Stimulated activated effector memory CD8-positive, alpha-beta T cell treated with anti-CD3 and anti-CD28 coated beads, Interleukin-12 subunit alpha, Interleukin-12 subunit beta, amount 100 ng/mL, for 72 hours (primary cell): ENCODE measurements around the gene TTLL7.

Source experiments
- ATAC-seq: fragments of 150-1000 bp; cut with Tn5 transposase; 2 replicates; pipeline ENCODE4 v1.10.0; 2021
- DNase-seq, 2 donors: peaks; one replicate each; pipeline ENCODE4 v3.0.0; 2021 to 2022; ENCODE audit warnings: low spot score in 2 of 2
- H3K27ac Mint-ChIP-seq: one replicate; pipeline ENCODE4 v1.8.0; 2022; ENCODE audit warnings: mild to moderate bottlenecking, mixed read lengths
- H3K36me3 Mint-ChIP-seq: one replicate; pipeline ENCODE4 v1.8.0; 2022; ENCODE audit warnings: mild to moderate bottlenecking, mixed read lengths
- H3K4me1 Mint-ChIP-seq: one replicate; pipeline ENCODE4 v1.8.0; 2022; ENCODE audit warnings: mixed read lengths
- H3K4me3 Mint-ChIP-seq: one replicate; pipeline ENCODE4 v1.8.0; 2022; ENCODE audit warnings: mild to moderate bottlenecking, mixed read lengths
- H3K9me3 Mint-ChIP-seq: one replicate; pipeline ENCODE4 v1.8.0; 2022; ENCODE audit warnings: mixed read lengths

TTLL7 gene

DNA sequence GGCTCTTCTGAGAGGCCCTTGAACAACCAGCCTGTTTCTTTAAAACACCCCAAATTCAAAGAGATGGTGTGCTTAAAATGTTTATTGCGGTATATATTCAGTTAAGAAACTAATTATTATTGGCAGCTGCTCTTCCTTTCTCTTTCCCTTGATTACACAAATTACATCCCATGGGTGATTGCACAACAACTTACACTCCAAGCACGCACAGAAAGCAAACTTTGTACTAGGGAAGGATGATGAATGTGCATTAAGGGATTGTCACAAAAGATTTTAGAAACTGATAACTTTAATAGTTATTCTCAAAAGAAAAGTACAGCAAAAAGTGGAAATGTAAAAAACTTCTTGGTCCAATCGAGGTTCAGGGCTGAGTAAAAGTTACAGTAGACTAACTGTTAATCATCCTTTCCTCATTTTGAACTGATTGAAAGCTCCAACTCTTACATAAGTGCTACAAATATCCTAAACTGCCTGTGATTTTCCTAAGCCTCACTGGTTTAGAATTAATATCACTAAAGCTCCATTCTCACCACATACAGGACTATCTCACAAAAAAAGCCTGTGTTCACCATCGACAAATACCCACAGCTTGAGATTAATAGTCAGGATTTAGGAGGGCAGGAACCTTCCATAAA, 153.4 kb downstream of the TTLL7 start:
- Mint-ChIP-seq H3K27ac (no peak overlapping the region), H3K36me3 (no peaks in the 10 kb centered on the region), H3K4me1 (no peaks in the 10 kb centered on the region), H3K9me3 (no peaks in the 10 kb centered on the region), H3K4me3 (no peak overlapping the region)
- DNase-seq (no peak), ATAC-seq (no peak)

DNA sequence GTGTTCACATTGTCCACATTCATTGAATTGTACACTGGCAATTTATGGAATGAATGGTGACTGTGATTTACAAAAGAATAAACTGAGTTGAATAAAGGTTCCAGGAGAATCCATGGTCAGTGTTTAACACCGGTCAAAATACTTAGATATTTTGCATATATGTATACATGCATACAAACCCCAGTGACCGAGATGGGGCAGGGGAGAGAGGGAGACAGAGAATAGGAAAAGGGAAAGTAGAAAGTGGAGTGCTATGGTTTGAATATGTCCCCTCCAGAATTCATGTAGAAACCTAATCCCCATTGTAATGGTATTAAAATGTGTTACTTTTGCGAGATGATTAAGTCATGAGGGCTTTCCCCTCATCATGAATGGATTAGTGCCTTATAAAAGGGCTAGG, 154.4 kb downstream of the TTLL7 start:
- no peak overlapping the region for H3K27ac Mint-ChIP-seq
- no peaks in the 10 kb centered on the region for H3K9me3 Mint-ChIP-seq
- H3K4me3 Mint-ChIP-seq = no peak overlapping the region

DNA sequence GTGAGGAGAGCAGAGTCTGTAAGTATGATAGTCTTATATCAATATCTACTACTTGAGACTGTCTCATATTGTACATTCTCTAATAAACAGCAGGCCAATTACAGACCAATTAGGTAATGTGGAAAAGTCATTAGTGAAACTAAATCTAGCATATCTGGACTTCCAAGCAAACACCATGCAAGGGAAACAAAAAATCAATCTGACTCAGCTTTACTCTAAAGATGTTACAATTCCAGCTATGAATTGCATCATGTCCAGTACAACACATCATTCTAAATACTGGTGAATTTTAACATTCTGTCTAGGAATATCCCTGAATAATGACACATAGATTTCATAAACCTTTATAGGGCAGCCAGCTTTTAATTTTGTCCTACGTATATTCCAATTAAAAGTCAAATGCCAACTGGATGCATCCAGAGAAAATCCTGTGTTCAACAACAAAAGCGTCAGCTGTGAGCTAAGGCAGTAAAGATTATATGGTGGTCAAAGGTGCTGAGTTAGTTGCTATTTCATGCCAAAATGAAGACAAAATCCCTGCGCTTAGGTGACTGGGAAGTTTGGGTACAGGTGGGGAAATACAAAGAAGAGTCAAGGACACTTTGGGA, 159.3 kb downstream of the TTLL7 start:
- H3K27ac Mint-ChIP-seq = no peak overlapping the region
- H3K4me1 Mint-ChIP-seq = no peaks in the 10 kb centered on the region
- no peak for ATAC-seq
- H3K4me3 Mint-ChIP-seq = no peak overlapping the region
- H3K9me3 Mint-ChIP-seq = no peaks in the 10 kb centered on the region
- no peaks in the 10 kb centered on the region for H3K36me3 Mint-ChIP-seq
- no peak for DNase-seq

More for the DNA sequence above, 154.4 kb downstream of the TTLL7 start:
- no peak for ATAC-seq
- no peaks in the 10 kb centered on the region for H3K4me1 Mint-ChIP-seq
- no peak for DNase-seq
- no peaks in the 10 kb centered on the region for H3K36me3 Mint-ChIP-seq

DNA sequence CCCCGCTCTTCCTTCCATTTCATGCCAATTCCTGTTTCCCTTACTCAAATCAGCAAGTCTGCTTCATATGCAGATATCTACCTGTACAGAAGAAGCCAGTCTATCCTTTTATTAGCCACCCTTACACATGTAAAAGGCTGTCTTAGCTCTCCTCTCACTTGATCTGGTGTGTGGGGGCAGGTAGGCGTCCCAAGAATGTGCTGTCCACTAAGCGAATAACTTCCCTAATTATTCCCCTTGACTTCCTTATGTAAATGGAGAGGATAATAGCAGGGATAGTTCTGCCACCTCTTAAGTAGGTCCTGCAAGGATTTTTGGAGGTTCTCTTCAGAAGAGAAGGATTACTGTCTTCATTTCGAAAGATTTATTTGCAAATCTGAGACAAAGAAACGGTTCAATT, 160.4 kb downstream of the TTLL7 start:
- Mint-ChIP-seq H3K27ac (no peak overlapping the region), H3K9me3 (no peaks in the 10 kb centered on the region), H3K4me1 (no peaks in the 10 kb centered on the region), H3K4me3 (no peak overlapping the region), H3K36me3 (no peaks in the 10 kb centered on the region)
- no peak for DNase-seq
- no peak for ATAC-seq

DNA sequence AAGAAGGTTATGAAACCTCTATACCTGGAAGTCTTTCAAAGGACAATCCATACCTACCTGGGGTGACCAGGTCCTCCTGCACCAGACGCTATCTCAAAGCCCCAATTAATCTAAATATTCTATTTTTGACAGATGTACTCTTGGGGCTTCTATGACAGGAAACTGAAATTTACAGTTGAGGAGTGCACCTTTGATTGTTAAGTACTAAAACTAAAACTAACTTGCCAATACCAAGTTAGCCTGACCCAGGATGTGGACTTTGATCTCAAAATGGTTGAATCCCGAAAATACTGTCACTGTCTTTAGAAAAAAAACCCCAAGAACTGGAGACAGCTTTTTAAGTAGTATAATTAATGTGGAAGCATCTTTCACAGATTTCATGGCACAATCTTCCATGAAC, 162.4 kb downstream of the TTLL7 start:
- Mint-ChIP-seq H3K27ac (no peak overlapping the region), H3K4me3 (no peak overlapping the region), H3K9me3 (no peaks in the 10 kb centered on the region), H3K36me3 (no peaks in the 10 kb centered on the region), H3K4me1 (no peaks in the 10 kb centered on the region)
- no peak for ATAC-seq
- DNase-seq = no peak

DNA sequence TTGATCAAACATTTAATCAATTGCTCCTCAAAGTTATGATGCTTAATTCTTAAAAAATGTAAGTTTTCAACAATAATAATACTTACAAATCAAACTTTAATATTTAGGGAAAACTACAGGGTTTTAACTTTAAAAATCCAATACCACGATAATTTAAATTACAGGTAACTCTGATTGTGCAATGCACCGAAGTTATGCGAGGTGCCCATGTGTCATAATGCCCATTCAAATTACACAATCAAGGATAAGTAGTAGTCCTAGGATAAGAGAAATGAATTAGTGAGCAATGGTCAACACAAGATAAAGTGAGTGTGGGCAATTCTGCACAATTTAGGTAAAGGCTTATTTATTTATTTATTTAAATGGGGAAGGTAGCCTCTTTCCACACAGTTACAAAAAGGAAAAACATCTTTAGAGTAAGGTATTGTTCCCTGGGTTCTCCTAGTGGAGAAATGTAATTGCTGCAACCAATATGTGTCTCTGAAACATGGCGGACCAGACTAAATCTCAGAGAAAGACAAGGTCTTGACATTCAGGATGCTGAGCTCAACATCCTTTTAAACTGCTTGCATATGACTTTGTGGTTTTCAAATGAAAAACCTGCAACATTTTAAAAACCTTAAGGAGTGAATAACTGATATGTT, 164.2 kb downstream of the TTLL7 start:
- DNase-seq (no peak), ATAC-seq (no peak)
- no peaks in the 10 kb centered on the region for H3K36me3 Mint-ChIP-seq
- H3K4me1 Mint-ChIP-seq = no peaks in the 10 kb centered on the region
- no peak overlapping the region for H3K27ac Mint-ChIP-seq
- no peak overlapping the region for H3K4me3 Mint-ChIP-seq
- no peaks in the 10 kb centered on the region for H3K9me3 Mint-ChIP-seq

DNA sequence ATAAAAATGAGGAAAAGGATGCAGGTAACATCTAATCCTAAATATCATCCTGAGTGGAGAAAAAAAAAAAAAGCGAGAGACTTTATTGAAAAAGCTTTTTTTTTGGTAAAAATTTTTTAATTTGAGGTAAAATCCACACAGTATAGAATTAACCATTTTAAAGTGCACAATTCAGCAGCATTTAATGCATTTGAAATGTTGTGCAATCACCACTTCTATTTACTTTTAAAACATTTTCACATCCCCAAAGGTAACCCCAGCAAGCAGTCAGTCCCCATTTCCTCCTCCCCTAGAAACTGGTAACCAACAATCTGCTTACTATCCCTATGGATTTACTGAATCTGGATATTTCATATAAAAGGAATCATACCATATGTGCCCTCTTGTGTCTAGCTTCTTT, 166.7 kb downstream of the TTLL7 start:
- H3K4me1 Mint-ChIP-seq = no peaks in the 10 kb centered on the region
- ATAC-seq = no peak
- H3K27ac Mint-ChIP-seq = no peak overlapping the region
- H3K36me3 Mint-ChIP-seq = no peaks in the 10 kb centered on the region
- no peak for DNase-seq
- H3K9me3 Mint-ChIP-seq = no peaks in the 10 kb centered on the region
- H3K4me3 Mint-ChIP-seq = no peak overlapping the region

DNA sequence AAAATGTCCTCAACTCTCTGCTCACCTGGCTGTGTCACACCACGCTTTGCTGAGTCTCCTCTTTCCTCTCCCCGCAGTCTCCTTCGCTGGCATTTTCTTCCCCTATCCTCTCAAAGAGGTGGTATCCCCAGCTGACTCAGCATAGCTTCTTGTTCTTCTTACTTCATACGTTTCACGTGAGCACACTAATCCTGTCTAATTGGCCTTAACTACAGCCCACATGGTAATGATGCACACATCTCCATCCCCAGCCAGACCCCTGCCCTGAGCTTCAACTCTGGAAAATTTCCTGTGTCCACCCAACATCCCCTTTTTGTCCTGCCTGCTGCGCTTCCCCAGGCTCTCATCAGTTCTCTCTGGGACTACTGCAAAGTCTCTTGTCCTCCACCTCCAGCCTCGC, 169.8 kb downstream of the TTLL7 start:
- no peak overlapping the region for H3K27ac Mint-ChIP-seq
- no peak overlapping the region for H3K4me3 Mint-ChIP-seq
- no peaks in the 10 kb centered on the region for H3K9me3 Mint-ChIP-seq
- ATAC-seq (no peak), DNase-seq (no peak)
- H3K4me1 Mint-ChIP-seq = no peaks in the 10 kb centered on the region
- no peaks in the 10 kb centered on the region for H3K36me3 Mint-ChIP-seq

DNA sequence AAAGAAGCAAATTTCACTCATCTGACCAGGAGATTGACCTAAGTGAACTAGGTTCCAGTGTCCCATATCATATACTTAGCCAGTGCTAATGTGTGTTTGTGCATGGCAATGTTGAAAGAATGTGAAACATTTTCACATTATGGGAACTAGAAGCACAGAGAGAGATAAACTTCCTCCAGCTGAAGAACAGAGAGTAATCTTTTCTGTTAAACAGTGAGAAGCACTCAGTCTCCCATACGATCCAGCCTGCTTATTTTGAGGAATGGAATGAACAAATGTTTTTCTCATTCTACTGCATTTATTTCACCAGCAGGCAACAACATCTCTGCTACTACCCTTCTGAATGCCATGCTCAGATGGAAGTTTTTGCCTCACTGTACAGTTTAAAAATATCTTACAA, 170.5 kb downstream of the TTLL7 start:
- Mint-ChIP-seq H3K4me1 (no peaks in the 10 kb centered on the region), H3K36me3 (no peaks in the 10 kb centered on the region), H3K4me3 (no peak overlapping the region), H3K9me3 (no peaks in the 10 kb centered on the region), H3K27ac (no peak overlapping the region)
- no peak for DNase-seq
- ATAC-seq = no peak

DNA sequence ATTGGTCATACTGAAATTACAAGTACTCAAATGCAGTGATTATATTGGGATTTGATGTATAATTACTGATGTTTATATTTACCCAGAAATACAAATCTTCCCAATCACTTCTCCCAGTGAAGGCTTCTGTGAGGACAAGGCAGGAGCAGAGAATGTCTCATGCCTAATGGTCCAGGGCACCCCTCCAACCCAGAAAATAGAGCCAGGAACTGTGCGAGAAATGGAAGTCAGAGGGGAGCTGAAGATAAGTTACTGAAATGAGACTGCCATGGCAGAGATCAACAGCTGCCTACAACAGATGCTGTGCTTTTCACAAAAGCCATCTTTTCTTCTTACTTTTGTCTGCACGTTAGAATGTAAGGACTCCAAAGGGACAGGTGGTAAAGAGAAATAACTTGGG, 171.2 kb downstream of the TTLL7 start:
- DNase-seq (no peak), ATAC-seq (no peak)
- H3K27ac Mint-ChIP-seq = no peak overlapping the region
- no peaks in the 10 kb centered on the region for H3K4me1 Mint-ChIP-seq
- H3K9me3 Mint-ChIP-seq = no peaks in the 10 kb centered on the region
- no peaks in the 10 kb centered on the region for H3K36me3 Mint-ChIP-seq
- no peak overlapping the region for H3K4me3 Mint-ChIP-seq

DNA sequence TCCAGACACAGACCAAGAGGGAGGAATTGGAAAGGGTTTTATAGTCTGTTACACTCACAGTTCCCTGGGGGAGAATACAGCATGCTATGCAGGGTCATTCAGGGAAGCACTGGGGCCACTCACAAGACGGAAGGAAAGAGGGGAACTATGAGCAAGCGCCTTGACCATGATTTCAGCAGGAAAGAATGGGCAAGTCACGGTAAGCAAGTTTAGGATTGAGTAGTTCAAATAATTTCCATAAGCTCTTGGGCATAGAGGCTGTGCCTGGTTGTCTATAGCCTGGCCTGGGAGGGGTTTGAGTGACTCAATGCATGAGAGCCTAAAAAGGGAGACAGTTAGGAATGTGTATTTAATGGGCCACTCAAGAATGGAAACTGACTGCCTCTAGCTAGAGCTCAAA, 176.7 kb downstream of the TTLL7 start:
- no peaks in the 10 kb centered on the region for H3K9me3 Mint-ChIP-seq
- DNase-seq = no peak
- no peaks in the 10 kb centered on the region for H3K4me1 Mint-ChIP-seq

DNA sequence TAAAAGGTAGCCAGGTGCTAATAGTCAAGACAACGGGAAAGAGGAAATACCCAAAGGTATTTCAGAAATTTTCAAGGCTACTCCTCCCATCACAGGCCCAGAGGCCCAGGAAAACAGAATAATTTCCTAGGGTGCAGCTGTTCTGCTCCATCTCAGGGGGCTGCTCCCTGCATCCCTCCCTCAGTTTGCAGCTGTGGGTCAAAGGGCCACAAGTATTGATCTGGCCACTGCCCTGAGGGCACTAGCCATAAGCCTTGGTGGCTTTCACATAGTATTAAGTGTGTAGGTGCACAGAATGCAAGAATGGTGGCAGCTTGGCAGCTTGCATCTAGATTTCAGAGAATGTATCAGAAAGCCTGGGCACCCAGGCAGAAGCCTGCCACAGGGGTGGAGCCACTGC, 179.5 kb downstream of the TTLL7 start:
- ATAC-seq (no peak), DNase-seq (no peak)
- no peak overlapping the region for H3K27ac Mint-ChIP-seq
- H3K4me1 Mint-ChIP-seq = no peaks in the 10 kb centered on the region
- no peak overlapping the region for H3K4me3 Mint-ChIP-seq
- no peaks in the 10 kb centered on the region for H3K9me3 Mint-ChIP-seq
- H3K36me3 Mint-ChIP-seq = no peaks in the 10 kb centered on the region

More for the DNA sequence above, 176.7 kb downstream of the TTLL7 start:
- H3K4me3 Mint-ChIP-seq = no peak overlapping the region
- H3K36me3 Mint-ChIP-seq = no peaks in the 10 kb centered on the region
- H3K27ac Mint-ChIP-seq = no peak overlapping the region
- no peak for ATAC-seq

DNA sequence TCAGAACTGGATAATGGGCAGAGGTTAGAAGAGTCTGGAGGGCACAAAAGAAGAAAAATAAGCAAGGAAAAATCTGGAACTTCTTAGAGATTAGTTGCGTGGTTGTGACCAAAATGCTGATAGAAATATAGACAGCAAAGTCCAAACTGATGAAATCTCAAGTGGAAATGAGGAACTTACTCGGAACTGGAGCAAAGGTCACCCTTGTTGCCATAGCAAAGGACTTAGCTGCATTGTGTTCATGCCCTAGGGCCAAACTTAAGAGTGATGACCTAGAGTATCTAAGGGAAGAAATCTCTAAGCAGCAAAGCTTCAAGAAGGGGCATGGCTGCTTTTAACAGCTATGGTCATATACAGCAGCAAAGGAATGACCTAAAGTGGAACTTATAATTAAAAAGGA, 180.0 kb downstream of the TTLL7 start:
- ATAC-seq (no peak), DNase-seq (no peak)
- H3K9me3 Mint-ChIP-seq = no peaks in the 10 kb centered on the region
- no peaks in the 10 kb centered on the region for H3K4me1 Mint-ChIP-seq
- no peak overlapping the region for H3K4me3 Mint-ChIP-seq
- H3K27ac Mint-ChIP-seq = no peak overlapping the region
- no peaks in the 10 kb centered on the region for H3K36me3 Mint-ChIP-seq

DNA sequence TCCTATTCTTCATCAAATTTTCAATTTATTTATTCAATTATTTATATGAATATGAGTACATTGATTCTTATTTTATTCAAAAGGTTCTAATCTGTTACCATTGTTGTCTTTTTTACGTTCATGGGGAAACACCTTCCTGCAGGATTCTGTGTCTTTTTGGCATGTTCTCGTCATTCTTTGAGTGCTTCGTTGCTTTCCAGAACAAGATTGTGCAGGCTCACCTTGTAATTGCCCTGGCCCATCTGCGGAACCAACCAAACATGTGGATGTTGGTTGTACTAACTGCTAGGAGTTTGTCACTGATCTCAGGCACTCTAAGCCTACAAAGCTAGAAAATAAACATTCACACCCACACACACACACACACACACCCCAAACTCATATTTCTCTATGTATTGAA, 182.1 kb downstream of the TTLL7 start:
- H3K36me3 Mint-ChIP-seq = no peaks in the 10 kb centered on the region
- no peak overlapping the region for H3K4me3 Mint-ChIP-seq
- H3K9me3 Mint-ChIP-seq = no peaks in the 10 kb centered on the region
- H3K4me1 Mint-ChIP-seq = no peaks in the 10 kb centered on the region
- no peak overlapping the region for H3K27ac Mint-ChIP-seq
- DNase-seq (no peak), ATAC-seq (no peak)

DNA sequence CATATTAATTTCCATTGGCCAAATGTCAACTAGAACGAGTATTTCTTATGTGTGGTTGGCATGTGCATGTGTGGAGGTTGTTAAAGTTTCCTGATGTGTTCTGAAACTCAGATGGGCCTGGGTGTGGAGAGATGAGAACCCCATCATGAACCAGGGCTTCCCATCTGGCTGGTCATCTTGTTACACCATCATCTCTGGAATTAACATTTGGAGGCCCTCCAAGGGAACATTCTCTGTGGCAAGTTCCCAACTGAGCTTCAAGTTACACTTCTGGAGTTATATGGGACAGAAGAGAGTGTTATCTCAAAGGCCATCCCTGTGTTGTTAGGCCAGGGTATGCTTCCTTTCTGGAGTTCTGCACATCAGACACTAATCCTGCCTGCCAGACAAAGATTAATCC, 183.6 kb downstream of the TTLL7 start:
- H3K4me1 Mint-ChIP-seq = no peaks in the 10 kb centered on the region
- H3K27ac Mint-ChIP-seq = no peak overlapping the region
- no peak for DNase-seq
- no peak for ATAC-seq
- H3K9me3 Mint-ChIP-seq = no peaks in the 10 kb centered on the region
- no peaks in the 10 kb centered on the region for H3K36me3 Mint-ChIP-seq
- no peak overlapping the region for H3K4me3 Mint-ChIP-seq
